SU-DHL-6 (cell line): ENCODE results near the gene SERPINA1.

Experiments
- H2AFZ ChIP-seq: fragments of 200-600 bp; sonication (generic); 2 replicates; pipeline ENCODE4 v1.6.1; 2014; ENCODE audit warnings: low read depth, mild to moderate bottlenecking, moderate library complexity, mixed read lengths, antibody characterized with exemption, low read length; ENCODE audit not compliant: severe bottlenecking
- H3F3A ChIP-seq: fragments of 200-600 bp; shearing (Covaris generic); 2 replicates; pipeline ENCODE4 v1.6.0; 2016; ENCODE audit warnings: antibody characterized with exemption, mild to moderate bottlenecking; ENCODE audit not compliant: insufficient read depth
- H3K27ac ChIP-seq: fragments of 200-600 bp; sonication (generic); 2 replicates; pipeline ENCODE4 v1.5.1; 2016; ENCODE audit warnings: low read depth, mild to moderate bottlenecking, low read length, moderate library complexity, mixed read lengths
- H3K27me3 ChIP-seq: fragments of 200-600 bp; sonication (generic), shearing (Covaris generic); 2 replicates; pipeline ENCODE4 v1.6.0; 2014; ENCODE audit warnings: mild to moderate bottlenecking, low read length
- H3K36me3 ChIP-seq: fragments of 200-600 bp; sonication (generic); 2 replicates; pipeline ENCODE4 v1.6.1; 2014; ENCODE audit warnings: mild to moderate bottlenecking, low read length, mixed read lengths
- H3K4me2 ChIP-seq: fragments of 300-600, 200-600 bp; shearing (Covaris generic), sonication (generic); 2 replicates; pipeline ENCODE4 v1.6.0; 2014; ENCODE audit warnings: low read length, low read depth, mild to moderate bottlenecking; ENCODE audit not compliant: poor library complexity, severe bottlenecking
- H3K4me3 ChIP-seq: fragments of 200-600 bp; sonication (generic); 2 replicates; pipeline ENCODE4 v1.5.1; 2014; ENCODE audit warnings: antibody characterized with exemption, low read length, mild to moderate bottlenecking, mixed read lengths; ENCODE audit not compliant: insufficient read depth, poor library complexity, severe bottlenecking
- H3K79me2 ChIP-seq: fragments of 200-600 bp; sonication (generic); 2 replicates; pipeline ENCODE4 v1.6.1; 2014; ENCODE audit warnings: mild to moderate bottlenecking, low read length, moderate library complexity; ENCODE audit not compliant: insufficient read depth
- H3K9ac ChIP-seq: fragments of 200-600 bp; sonication (generic); 2 replicates; pipeline ENCODE4 v1.7.0; 2014; ENCODE audit warnings: mild to moderate bottlenecking, low read length
- H3K9me2 ChIP-seq: fragments of 200-600 bp; sonication (generic); replicated peaks from 2 replicates; pipeline ENCODE4 v1.6.1; 2014; ENCODE audit warnings: low read length; ENCODE audit not compliant: insufficient read depth
- H3K9me3 ChIP-seq: fragments of 200-600 bp; sonication (generic); 2 replicates; pipeline ENCODE4 v1.6.1; 2014; ENCODE audit warnings: low read length, mixed read lengths; ENCODE audit not compliant: insufficient read depth
- H4K20me1 ChIP-seq: fragments of 200-600 bp; sonication (generic); 2 replicates; pipeline ENCODE4 v1.6.1; 2014; ENCODE audit warnings: low read depth, mild to moderate bottlenecking, antibody characterized with exemption, low read length, moderate library complexity, mixed read lengths
- EZH2phosphoT487 ChIP-seq: fragments of 200-600 bp; sonication (generic), shearing (Covaris generic); conservative IDR thresholded peaks from 2 replicates; pipeline ENCODE4 v1.6.1; 2018; ENCODE audit warnings: mild to moderate bottlenecking, antibody characterized with exemption, low read length, moderate library complexity, mixed read lengths
- TF ChIP-seq, protein P1 (sequence below): fragments of 200-600 bp; sonication (generic); IDR thresholded peaks from one replicate; pipeline ENCODE4 v1.5.1; 2017; ENCODE audit warnings: antibody characterized with exemption, mild to moderate bottlenecking, low read length, moderate library complexity; ENCODE audit not compliant: insufficient read depth, poor library complexity, severe bottlenecking

Gene SERPINA1

DNA sequence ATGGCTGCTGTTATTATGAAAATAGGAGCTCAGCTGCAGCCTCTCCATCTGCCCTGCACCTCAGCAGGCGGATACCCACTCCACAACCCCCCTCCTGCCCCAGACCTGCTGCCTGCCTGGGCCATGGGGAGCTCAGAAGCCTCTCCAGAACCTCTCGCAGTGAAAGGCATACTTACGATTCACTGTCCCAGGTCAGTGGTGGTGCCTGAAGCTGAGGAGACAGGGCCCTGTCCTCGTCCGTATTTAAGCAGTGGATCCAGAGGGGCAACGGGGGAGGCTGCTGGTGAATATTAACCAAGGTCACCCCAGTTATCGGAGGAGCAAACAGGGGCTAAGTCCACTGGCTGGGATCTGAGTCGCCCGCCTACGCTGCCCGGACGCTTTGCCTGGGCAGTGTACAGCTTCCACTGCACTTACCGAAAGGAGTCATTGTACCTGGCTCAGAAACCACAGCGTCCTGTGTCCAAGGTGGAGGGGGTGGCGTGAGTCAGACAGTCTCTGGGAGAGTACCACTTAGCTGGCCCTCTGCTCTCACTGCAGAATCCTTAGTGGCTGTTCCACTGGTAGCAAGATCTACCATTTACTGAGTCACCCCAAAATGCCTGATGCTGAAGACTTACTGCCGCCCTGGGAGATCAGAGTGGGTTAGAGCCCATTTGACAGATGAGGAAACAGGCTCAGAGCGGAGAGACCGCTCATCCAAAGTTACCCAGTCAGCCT lies at the start of gene SERPINA1:
Gene SERPINA1 (minus strand): TSS at position 219 of the 720 bp plus-strand sequence. CDS start 5,365 bp downstream, outside the sequence.
- no peak within 1 kb of the TSS for H3K9ac ChIP-seq
- H3K36me3 ChIP-seq: no peaks in the 10 kb centered on the region
- no peak within 1 kb of the TSS for H3K4me3 ChIP-seq
- H3K27me3 ChIP-seq: no peaks in the 10 kb centered on the region
- H3F3A ChIP-seq: no peaks in the 10 kb centered on the region
- H3K79me2 ChIP-seq: no peaks in the 10 kb centered on the region
- no peak within 1 kb of the TSS for H2AFZ ChIP-seq
- TF ChIP-seq, protein P1, sequence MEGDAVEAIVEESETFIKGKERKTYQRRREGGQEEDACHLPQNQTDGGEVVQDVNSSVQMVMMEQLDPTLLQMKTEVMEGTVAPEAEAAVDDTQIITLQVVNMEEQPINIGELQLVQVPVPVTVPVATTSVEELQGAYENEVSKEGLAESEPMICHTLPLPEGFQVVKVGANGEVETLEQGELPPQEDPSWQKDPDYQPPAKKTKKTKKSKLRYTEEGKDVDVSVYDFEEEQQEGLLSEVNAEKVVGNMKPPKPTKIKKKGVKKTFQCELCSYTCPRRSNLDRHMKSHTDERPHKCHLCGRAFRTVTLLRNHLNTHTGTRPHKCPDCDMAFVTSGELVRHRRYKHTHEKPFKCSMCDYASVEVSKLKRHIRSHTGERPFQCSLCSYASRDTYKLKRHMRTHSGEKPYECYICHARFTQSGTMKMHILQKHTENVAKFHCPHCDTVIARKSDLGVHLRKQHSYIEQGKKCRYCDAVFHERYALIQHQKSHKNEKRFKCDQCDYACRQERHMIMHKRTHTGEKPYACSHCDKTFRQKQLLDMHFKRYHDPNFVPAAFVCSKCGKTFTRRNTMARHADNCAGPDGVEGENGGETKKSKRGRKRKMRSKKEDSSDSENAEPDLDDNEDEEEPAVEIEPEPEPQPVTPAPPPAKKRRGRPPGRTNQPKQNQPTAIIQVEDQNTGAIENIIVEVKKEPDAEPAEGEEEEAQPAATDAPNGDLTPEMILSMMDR: no peak
- no peak for TF ChIP-seq EZH2phosphoT487
- no peaks in the 10 kb centered on the region for H3K9me2 ChIP-seq
- no peak within 1 kb of the TSS for H3K27ac ChIP-seq
- H4K20me1 ChIP-seq: no peaks in the 10 kb centered on the region
- H3K4me2 ChIP-seq: no peak within 1 kb of the TSS
- no peaks in the 10 kb centered on the region for H3K9me3 ChIP-seq

DNA sequence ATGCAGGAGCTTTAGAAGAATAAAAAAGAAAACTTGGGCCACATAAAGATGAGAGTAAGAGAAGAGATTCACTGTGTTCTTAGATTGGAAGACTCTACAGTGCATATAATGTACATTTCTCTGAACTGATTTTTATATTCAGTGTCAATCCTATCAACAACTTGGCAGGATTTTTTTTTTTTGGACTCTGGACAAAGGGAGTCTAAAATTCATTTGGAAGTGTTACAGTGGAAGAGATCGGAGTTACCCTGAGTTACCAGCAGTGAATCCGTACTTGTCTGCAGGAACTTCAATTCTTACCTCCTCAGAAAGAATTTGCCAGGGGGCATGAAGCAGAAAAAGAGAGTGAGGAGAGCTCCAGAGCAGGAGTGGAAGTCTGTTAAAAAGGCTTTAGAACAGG lies 40.2 kb upstream of the SERPINA1 start:
- Histone ChIP-seq H3K79me2 (no peaks in the 10 kb centered on the region), H3K9me3 (no peaks in the 10 kb centered on the region), H3F3A (no peaks in the 10 kb centered on the region), H2AFZ (no peak overlapping the region), H3K9ac (no peak overlapping the region), H3K9me2 (no peaks in the 10 kb centered on the region), H3K27me3 (no peaks in the 10 kb centered on the region), H3K27ac (no peak overlapping the region), H3K4me2 (no peak overlapping the region), H4K20me1 (no peaks in the 10 kb centered on the region), H3K4me3 (no peak overlapping the region), H3K36me3 (no peaks in the 10 kb centered on the region)
- TF ChIP-seq, protein P1: no peak
- TF ChIP-seq EZH2phosphoT487: no peak

DNA sequence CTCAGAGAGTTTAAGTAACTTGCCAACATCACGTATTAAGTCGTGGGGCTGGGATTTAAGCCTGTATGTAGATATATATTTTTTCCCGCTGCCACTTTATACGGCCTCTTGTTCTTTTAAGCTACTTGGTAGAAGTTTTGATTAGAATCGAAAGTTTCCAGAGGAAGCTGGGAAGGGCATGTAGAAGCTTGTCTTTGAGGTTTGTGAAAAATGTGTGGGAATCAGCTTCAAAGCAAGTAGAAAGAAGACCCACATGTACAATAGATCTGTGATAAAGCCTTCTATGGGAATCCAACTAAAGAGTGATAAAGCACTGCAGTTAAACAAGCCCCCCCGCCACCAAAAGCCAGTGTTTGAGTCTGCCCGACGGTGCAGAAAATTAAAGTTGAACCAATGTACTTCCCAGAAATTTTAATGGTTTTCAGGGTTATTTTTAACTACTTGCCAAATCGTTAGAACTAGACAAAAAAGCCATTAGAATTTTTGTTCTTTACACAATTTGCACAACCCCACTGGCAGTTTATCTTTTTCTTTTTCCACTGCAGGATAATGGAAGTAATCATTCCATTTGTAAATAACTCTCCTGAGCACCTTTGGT lies 38.7 kb upstream of the SERPINA1 start:
- Histone ChIP-seq H3K9me3 (no peaks in the 10 kb centered on the region), H3K36me3 (no peaks in the 10 kb centered on the region), H3F3A (no peaks in the 10 kb centered on the region), H3K9ac (no peak overlapping the region), H3K4me2 (no peak overlapping the region), H3K27me3 (no peaks in the 10 kb centered on the region), H3K79me2 (no peaks in the 10 kb centered on the region), H3K27ac (no peak overlapping the region), H3K4me3 (no peak overlapping the region), H3K9me2 (no peaks in the 10 kb centered on the region), H4K20me1 (no peaks in the 10 kb centered on the region), H2AFZ (no peak overlapping the region)
- TF ChIP-seq EZH2phosphoT487: no peak
- TF ChIP-seq, protein P1: no peak
